ENCODE results near the gene GTPBP4.

GTPBP4 gene

DNA sequence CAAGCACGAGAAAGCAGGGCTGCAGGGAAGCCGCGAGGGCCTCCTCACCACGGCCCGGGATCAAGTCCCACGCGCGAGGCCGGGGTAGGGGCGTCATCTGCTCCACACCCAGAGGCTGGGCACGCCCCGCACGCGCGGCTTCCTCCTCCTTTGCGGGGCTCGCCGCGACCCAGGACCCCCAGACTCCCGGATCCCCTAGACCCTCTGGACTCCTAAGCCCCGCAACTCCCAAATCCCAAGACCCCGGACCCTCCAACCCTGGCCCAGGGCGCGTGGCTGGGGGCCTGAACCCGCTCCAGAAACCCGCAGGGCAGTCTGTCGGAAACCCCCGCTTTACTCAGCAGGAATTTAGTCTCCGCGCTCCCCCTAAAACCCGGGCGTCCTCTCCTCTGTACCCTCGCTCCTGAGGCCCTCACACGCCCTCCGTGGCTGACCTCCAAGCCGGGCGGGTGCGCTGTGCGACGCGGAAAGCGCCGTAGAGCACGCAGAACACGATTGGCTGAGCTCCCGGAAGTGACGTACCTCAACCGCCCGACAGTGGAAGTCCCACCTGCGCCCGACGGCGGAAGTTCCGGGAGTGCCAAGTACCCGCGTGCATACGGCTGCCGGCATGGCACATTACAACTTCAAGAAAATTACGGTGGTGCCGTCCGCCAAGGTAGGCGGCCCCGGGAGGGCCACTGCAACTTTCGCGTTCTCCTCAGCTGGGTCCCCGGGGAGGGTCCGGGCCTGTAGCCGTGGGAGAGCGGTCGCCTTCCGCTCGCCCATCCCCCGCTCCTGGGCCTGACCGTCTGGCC is at the start of gene GTPBP4:
GTPBP4 (plus strand) TSS at position 565 of the 797 bp plus-strand sequence; CDS start at position 611, 46 bp downstream.
- peak; percentile 95 for DNase-seq

- no peak for DNase-seq
These were observed 49.1 kb upstream of the GTPBP4 start for GRCh38 chr10:938941-939678.

DNA sequence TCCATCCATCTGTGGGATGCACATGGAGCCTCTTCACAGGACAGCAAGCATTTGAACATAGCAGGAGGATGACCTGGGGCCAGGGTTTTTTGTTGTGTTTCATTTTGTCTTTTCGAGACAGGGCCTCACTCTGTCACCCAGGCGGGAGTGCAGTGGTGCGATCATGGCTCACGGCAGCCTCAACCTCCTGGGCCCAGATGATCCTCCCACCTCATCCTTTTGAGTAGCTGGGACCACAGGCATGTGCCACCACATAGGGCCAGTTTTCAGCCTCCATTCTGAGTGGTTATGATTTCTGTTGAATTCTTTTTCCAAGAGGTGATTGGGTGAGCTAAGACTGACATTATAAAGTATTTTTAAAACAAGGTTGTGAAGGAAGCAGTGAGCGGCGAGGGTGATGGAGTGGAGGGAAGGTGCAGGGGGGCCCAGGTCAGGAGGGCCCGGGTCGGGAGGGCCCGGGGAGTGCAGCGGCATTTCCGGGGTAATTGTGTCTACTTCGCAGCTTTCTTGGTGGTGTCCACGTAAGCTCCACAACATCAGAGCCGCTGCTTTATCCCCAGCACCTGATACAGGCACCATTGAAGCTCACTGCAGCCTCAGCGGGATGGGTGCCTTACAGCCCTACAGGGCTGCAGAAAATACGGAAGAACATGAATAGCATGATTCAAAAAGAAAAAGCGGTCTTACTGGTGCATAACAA is 44.8 kb upstream of the GTPBP4 start:
- DNase-seq, result no peak

GRCh38 chr10:944034-944831 is 44.0 kb upstream of the GTPBP4 start:
- peak; percentile 27 for DNase-seq

DNA sequence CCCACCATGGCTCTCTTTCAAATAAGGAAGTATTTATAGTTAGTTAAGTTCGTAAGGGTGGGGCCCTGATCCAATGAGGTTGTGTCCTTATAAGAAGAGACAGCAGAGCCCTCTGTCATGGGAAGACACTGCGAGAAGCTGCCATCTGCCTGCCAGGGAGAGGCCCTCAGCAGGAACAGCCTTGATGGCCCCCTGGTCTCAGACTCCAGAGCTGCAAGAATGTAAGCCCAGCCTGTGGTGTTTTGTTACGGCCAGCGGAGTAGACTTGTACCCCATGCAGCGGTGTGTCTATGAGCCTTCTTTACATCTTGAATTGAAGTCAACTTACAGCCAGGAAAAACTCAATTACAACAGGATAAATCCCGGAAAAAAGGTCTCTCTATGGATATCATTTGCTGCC is 42.5 kb upstream of the GTPBP4 start:
- DNase-seq, result no peak

DNA sequence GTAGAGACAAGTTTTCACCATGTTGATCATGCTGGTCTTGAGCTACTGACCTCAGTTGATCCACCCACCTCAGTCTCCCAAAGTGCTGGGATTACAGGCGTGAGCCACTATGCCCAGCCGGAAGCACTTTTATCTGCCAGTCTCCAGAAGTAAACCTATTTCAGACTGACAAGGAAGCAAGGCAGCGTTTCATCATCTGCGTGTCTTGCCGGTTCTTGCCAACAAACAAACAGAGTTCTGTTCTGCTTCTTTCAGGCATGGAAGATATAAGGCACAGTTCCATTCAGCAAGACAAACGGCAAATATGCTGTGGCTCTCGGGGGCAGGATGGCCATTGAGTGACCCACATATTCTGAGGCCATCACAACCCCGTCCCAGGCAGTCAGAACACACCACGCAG is 41.2 kb upstream of the GTPBP4 start:
- DNase-seq, result no peak

DNA sequence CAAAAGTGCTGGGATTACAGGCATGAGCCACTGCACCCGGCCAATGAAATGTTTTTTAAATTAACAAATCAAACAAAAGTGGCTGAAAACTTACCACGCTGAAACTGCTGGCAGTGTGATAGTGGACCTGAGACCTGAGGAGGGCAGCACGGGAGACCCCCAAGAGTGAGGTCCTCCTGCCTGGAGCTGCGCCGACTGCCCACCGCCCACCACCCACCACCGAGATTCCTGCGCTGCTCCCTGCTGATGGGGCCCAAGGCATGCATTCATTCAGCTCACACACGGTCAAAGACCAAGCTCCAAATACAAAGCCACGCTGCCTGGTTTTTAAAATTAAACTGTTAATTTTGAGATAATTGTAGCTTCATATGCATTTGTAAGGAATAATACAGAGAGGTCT is 40.4 kb upstream of the GTPBP4 start:
- DNase-seq, result no peak

DNA sequence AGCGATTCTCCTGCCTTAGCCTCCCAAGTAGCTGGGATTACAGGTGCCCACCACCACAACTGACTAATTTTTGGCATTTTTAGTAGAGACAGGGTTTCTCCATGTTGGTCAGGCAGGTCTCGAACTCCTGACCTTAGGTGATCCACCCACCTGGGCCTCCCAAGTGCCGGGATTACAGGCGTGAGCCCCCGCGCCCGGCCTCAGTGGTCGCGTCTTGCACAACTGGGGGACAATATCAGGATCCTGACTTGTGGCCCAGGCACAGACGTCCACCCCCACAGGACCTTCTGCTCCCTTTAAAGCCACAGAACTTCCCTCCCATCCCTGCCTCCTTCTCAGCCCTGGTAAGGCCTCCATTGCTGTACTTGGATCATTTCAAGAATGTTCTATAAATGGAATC is 39.9 kb upstream of the GTPBP4 start:
- DNase-seq, result no peak

DNA sequence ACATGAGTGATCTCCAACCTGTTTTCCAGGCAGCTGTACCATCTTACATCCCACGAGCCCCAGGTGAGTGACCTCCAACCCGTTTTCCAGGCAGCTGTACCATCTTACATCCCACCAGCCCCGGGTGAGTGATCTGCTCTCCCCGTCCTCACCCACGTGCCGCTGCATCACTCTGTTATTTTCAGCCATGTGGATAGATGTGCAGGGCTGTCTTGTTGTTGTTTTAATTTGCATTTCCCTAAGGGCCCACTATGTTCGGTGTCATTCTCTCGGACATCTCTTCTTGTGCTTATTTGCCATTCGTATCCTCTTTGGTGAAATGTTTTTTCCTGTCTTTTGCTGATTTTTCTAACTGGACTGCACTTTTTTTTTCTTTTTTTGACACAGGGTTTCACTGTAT is 38.8 kb upstream of the GTPBP4 start:
- no peak for DNase-seq

- no peak for DNase-seq
These were observed 34.4 kb upstream of the GTPBP4 start for GRCh38 chr10:953836-954235.

DNA sequence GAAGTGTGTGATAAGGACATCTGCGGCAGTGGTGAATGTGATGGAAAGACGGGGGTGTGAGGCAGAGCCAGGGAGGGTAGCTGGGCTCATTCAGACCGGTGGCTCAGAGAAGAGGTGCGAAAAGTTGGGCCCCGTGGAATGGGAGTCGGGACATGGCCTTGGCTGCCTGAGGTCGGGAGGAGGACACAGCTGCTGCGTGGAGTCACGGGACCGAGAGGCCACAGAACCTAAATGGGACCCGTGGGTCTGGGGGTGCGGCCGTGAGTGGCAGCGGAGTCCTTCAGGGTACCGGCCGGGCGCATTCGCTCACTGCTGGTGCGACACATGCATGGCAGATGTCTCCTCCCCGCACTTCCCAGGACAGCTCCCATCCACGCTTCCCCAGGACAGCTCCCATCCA is 33.8 kb upstream of the GTPBP4 start:
- no peak for DNase-seq

- no peak for DNase-seq
These were observed 33.0 kb upstream of the GTPBP4 start for GRCh38 chr10:955127-955819.

DNA sequence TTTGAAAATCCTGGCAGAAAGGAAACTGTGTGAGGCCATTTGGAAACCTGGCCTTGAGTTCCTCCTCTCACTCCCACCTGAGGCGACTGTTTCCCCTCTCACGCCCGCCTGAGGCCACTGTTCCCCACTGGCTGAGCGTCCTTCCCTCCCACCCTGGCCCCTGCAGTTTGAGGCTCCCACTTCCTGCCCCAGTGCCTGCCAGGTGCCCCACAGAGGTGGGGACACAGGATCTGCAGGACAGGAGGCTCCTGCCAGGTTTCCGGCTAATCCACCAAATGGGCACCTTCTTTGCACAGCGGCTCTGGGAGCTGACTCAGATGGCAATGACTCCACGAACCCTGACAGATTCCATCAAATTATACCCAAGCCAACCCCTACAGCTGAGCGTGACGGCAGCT is 32.4 kb upstream of the GTPBP4 start:
- DNase-seq, result no peak

- DNase-seq, result no peak
These were observed 30.1 kb upstream of the GTPBP4 start for GRCh38 chr10:958106-958505.

DNA sequence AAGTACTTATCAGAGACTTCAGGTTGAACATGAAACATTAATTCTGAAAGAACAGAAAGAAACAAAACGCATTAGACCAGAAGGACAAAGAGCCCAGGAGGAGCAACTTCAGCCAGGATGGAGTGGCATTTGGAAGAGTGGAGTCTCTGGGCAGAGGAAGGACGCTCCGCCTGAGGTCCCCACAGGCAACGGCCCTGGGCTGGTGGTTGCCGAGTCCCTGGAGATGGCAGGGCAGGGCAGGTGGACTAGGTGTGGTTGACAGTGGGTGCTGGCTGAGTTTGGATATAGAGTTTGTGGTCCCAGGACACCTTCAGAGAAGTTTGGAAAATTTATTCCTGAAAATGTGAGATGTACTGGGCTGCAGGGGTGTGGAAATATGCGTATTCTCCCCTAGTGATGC is 29.4 kb upstream of the GTPBP4 start:
- DNase-seq, result no peak

DNA sequence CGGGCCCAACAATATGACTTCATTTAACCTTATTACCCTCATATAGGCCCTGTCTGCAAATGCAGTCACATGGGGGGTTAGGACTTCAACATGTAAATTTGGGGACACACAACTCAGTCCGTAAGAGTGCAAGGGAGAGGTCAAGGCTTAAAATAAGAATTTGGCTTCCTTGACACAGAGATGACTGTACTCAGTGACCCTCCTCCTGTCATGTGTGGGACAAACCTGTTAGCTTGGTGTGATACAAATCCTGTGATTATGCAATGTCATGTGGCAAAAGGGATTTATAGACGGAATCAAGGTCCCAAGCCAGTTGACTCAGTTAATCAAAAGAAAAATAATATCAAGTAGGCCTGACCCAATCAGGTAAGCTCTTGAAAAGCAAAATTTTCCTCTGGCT is 25.9 kb upstream of the GTPBP4 start:
- DNase-seq, result no peak

- no peak for DNase-seq
These were observed 25.0 kb upstream of the GTPBP4 start for GRCh38 chr10:963186-963585.

- no peak for DNase-seq
These were observed 24.6 kb upstream of the GTPBP4 start for GRCh38 chr10:963655-964054.

- no peak for DNase-seq
These were observed 23.8 kb upstream of the GTPBP4 start for GRCh38 chr10:964321-964987.

DNA sequence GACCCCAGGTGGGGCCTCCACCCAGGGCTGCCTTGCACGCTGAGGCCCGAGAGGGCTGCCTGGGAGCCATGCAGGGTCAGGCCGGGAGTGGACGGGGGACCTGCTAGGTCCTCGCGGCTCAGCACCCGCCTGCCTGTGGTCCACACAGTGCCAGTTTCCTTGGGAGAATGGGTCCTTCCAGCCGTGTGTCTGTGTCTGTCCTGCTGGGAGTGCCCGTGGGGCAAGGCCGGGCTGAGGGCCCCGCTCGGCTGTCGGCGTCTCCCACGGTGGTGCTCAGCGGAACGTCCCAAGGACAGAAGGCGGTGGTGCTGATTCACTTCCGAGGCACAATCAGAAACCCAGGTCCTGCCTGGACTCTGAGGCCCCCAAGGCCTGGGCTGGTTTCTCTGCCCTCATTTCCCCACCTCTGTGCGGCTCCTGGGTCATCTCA is 23.2 kb upstream of the GTPBP4 start:
- DNase-seq, result no peak

DNA sequence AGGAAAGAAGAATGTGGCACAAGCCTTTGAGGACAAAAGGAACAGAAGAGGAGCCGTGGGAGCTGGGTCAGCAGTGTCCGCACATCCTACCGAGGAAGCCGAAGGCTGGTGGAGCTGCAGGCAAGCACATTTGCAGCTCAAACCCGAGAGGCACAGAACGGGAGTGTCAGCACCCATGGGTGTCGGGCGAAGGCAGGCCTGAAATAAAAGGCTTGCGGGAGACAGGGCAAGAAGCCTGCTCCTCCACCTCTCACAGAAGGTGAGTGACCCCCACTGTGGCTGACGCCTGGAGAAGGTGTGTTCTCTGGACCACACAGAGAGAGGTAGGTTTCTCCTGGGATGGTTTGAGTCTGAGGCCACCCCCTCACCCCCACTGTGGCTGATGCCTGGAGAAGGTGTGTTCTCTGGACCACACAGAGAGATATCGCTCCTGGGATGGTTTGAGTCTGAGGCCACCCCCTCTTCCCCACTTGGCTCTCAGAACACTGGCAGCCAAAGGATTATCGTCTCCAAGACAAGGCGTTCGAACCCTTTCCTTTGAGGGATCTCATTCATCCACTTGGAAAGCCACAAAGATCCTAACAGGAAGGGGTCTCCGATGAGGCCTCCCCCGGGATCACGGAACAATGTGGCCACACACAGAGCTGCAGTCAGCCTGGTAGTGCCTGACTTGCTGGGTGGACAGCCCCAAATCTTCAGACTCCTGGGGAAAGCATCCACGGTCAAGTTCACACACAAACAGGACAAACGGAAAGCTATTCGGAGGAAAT is 21.6 kb upstream of the GTPBP4 start:
- DNase-seq, result no peak

Data from activated T-cell treated with anti-CD3 and anti-CD28 coated beads for 4 hours (primary cell).